Thyroid gland (tissue), 4 donors: ENCODE data around the gene L3MBTL4. TPM values are rescaled to one million over a fixed set of nuclear protein-coding genes. Genes with fewer than 3 reads are reported as not detected.

Experiments used
- DNase-seq, 2 donors: peaks; one replicate each; pipeline ENCODE4 v3.0.0-alpha.2; 2019
- H3K27ac ChIP-seq, 3 donors: fragments of 200-600 bp; sonication (generic); 1 replicate in 2 of 3; 2 replicates in 1 of 3; pipeline ENCODE4 v1.5.1; 2016 to 2019; ENCODE audit warnings: mild to moderate bottlenecking in 1 of 3, moderate library complexity in 1 of 3
- H3K27me3 ChIP-seq: fragments of 200-600 bp; sonication (generic); one replicate; pipeline ENCODE4 v1.5.1; 2019
- H3K36me3 ChIP-seq, 2 donors: fragments of 200-600 bp; sonication (generic); one replicate each; pipeline ENCODE4 v1.5.1; 2016 to 2019
- H3K4me1 ChIP-seq, 2 donors: fragments of 200-600 bp; sonication (generic); one replicate each; pipeline ENCODE4 v1.5.1; 2017 to 2019
- H3K4me3 ChIP-seq, 3 donors: fragments of 200-600 bp; sonication (generic); replicated peaks in 1 of 3; 1 replicate in 2 of 3; 2 replicates in 1 of 3; pipeline ENCODE4 v1.5.1; 2016; ENCODE audit warnings: mild to moderate bottlenecking in 1 of 3
- H3K9me3 ChIP-seq: fragments of 200-600 bp; sonication (generic); one replicate; pipeline ENCODE4 v1.5.1; 2017
- POLR2A ChIP-seq, 2 donors: fragments of 450-650 bp; IDR thresholded peaks; one replicate each; pipeline ENCODE4 v1.6.1; 2017; ENCODE audit warnings: antibody characterized with exemption in 2 of 2, mild to moderate bottlenecking in 2 of 2, moderate library complexity in 1 of 2
- WGBS, 2 donors: methylation state at CpG; one replicate each; pipeline ENCODE4 v1.1.5; 2017; 5-methylcytosine and 5-hydroxymethylcytosine counted together
- intact Hi-C: fragments of 100-400 bp; cut with DNase I; formaldehyde crosslinking; loops from one replicate; pipeline ENCODE4 v1.15.1; 2023
- total RNA-seq, 4 donors: library from RNA; depleted of rRNA; stranded (reverse); fragments of >200 nt; gene quantifications; one replicate each; pipeline ENCODE4 v1.2.3, GENCODE V29; 2016
- TF ChIP-seq, protein P1 (sequence below), 6 experiments: fragments of 200-600 bp in 3 of 6; fragments of 450-650 bp in 3 of 6; sonication (generic) in 3 of 6; IDR thresholded peaks; one replicate each; pipeline ENCODE4 v1.5.1; 2016 to 2019; ENCODE audit warnings: antibody characterized with exemption in 6 of 6, mild to moderate bottlenecking in 2 of 6, inconsistent platforms in 1 of 6, moderate library complexity in 1 of 6

Gene L3MBTL4
- total RNA-seq, 4 donors from 2014 or later, result 15.2 to 37.1 (median 24.3) TPM

DNA sequence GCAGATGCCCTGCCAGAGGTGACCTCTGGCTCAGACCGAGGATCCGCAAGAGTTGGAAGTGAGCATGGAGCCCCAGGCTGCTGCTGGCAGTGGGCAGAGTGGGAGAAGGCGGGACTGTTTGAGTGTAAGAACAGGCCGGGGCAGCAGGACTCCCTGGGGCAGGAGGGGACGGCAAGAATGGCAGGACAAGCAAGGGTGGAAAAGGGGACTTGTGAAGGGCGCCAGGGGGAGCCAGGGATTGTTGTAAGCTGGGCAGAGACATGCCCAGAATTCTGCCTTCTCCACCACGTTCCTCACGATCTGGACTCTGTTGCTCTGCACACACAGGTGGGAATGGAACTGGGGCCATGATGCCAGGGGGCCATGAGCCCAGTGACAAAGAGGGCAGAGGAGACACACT lies 447.0 kb downstream of the L3MBTL4 start:
- no peaks in the 10 kb centered on the region for H3K4me1 ChIP-seq
- intact Hi-C loops, result no loop called here
- DNase-seq, result no peak
- TF ChIP-seq, protein P1, sequence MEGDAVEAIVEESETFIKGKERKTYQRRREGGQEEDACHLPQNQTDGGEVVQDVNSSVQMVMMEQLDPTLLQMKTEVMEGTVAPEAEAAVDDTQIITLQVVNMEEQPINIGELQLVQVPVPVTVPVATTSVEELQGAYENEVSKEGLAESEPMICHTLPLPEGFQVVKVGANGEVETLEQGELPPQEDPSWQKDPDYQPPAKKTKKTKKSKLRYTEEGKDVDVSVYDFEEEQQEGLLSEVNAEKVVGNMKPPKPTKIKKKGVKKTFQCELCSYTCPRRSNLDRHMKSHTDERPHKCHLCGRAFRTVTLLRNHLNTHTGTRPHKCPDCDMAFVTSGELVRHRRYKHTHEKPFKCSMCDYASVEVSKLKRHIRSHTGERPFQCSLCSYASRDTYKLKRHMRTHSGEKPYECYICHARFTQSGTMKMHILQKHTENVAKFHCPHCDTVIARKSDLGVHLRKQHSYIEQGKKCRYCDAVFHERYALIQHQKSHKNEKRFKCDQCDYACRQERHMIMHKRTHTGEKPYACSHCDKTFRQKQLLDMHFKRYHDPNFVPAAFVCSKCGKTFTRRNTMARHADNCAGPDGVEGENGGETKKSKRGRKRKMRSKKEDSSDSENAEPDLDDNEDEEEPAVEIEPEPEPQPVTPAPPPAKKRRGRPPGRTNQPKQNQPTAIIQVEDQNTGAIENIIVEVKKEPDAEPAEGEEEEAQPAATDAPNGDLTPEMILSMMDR (IDR thresholded peaks at IDR 0.05), result no peak
- TF ChIP-seq POLR2A (IDR thresholded peaks at IDR 0.05), result no peak
- no peaks in the 10 kb centered on the region for H3K36me3 ChIP-seq
- H3K27ac ChIP-seq, result no peak overlapping the region
- no peaks in the 10 kb centered on the region for H3K9me3 ChIP-seq
- no peaks in the 10 kb centered on the region for H3K27me3 ChIP-seq
- no peak overlapping the region for H3K4me3 ChIP-seq
- WGBS, 2 donors, result 93 to 97% methylated on average over 8 of the region's 8 CpGs

DNA sequence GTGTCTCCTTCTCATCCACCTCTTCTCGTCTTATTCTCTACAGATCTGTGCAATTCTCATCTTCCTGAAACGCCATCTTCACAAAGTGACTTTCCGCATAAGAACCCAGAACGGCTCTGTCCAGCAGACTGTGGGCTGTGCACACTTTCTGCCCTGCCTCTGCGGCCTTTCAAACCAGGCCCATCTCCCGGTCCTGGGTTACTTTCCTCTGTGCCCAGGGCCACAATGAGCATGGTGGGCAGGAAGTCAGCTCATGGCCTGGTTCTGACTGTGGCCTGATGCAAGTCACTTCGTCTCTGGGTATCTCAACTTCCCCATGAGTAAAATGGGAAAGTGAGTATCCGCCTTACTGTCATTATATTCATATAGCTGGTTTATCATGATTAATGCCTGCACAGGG lies 447.7 kb downstream of the L3MBTL4 start:
- intact Hi-C loops, result no loop called here

DNA sequence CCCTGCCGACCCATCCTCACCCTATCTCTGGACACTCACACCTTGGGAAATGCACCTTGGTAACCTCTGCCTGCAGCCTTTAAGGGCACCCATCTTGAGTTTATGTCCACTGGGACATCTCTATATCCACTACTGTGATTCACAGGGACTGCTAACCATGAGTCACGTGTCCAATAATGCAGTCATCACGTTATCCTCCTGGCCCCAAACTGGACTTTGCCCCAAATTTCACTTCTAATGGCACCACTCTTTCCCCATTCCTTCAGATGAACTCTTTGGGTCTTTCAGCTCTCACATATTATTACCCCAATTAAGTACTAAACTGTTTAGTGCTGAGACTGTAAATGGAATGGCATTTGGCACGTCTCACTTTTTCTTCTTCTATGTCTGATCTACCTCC lies 448.2 kb downstream of the L3MBTL4 start:
- WGBS, 2 donors, result 93 to 95% methylated on average over 4 of the region's 4 CpGs
- H3K4me1 ChIP-seq, result no peaks in the 10 kb centered on the region
- no peaks in the 10 kb centered on the region for H3K36me3 ChIP-seq
- no peaks in the 10 kb centered on the region for H3K27me3 ChIP-seq
- H3K9me3 ChIP-seq, result no peaks in the 10 kb centered on the region
- TF ChIP-seq, protein P1 (IDR thresholded peaks at IDR 0.05), result no peak
- no peak for TF ChIP-seq POLR2A (IDR thresholded peaks at IDR 0.05)
- no peak for DNase-seq
- H3K4me3 ChIP-seq, result no peak overlapping the region
- no peak overlapping the region for H3K27ac ChIP-seq
- intact Hi-C loops, result no loop called here

More for the DNA sequence above, 447.7 kb downstream of the L3MBTL4 start:
- H3K27me3 ChIP-seq, result no peaks in the 10 kb centered on the region
- H3K36me3 ChIP-seq, result no peaks in the 10 kb centered on the region
- no peak for DNase-seq
- no peak overlapping the region for H3K4me3 ChIP-seq
- H3K4me1 ChIP-seq, result no peaks in the 10 kb centered on the region
- no peak overlapping the region for H3K27ac ChIP-seq
- 91 to 93% methylated on average over 8 of the region's 8 CpGs for WGBS, 2 donors
- no peaks in the 10 kb centered on the region for H3K9me3 ChIP-seq
- TF ChIP-seq, protein P1 (IDR thresholded peaks at IDR 0.05), result no peak
- TF ChIP-seq POLR2A (IDR thresholded peaks at IDR 0.05), result no peak

DNA sequence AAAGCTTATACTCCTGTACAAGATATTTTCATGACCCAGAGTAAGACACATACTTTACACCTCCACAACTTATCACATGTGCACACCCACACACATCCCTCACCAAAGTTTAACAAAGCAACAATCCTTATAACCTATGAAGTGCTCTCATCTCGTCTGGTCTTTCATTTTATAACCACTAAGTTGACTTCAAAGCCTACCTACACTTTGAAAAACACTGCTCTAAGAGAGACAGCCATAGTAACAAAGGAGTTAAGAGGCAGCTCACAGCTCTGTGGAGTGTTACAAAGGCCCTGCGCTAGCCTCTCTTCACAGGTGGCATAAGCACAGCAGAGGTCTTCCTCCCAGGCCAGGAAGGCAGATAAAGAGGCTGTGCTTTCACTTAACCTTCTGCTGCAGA lies 449.7 kb downstream of the L3MBTL4 start:
- TF ChIP-seq, protein P1 (IDR thresholded peaks at IDR 0.05), result no peak
- no peak for TF ChIP-seq POLR2A (IDR thresholded peaks at IDR 0.05)
- H3K9me3 ChIP-seq, result no peaks in the 10 kb centered on the region
- H3K4me3 ChIP-seq, result no peak overlapping the region
- intact Hi-C loops, result no loop called here
- no peaks in the 10 kb centered on the region for H3K27me3 ChIP-seq
- H3K27ac ChIP-seq, result no peak overlapping the region
- H3K4me1 ChIP-seq, result no peaks in the 10 kb centered on the region
- WGBS, 2 donors, result 50 to 63% methylated on average over 2 of the region's 2 CpGs
- DNase-seq, result no peak
- no peaks in the 10 kb centered on the region for H3K36me3 ChIP-seq

DNA sequence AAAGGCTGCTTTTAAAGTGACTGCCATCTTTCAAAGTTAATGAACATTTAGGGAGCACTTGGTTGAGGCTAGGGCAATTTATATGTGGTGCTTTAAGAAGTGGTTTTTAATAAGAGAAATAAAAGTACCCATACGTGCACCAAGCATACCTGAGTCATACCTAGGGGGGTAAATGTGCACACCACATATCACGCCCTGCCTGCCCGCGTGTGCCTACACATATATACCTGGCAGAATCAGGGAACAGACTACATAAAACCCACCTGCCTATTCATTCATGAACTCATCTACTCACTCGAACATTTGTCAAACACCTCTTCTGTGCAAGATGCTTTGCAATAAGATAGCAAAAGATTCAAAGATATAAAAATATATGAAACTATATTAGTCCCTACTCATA lies 450.1 kb downstream of the L3MBTL4 start:
- H3K27ac ChIP-seq, result no peak overlapping the region
- no peak for DNase-seq

More for the DNA sequence above, 450.1 kb downstream of the L3MBTL4 start:
- Histone ChIP-seq H3K9me3 (no peaks in the 10 kb centered on the region), H3K36me3 (no peaks in the 10 kb centered on the region), H3K27me3 (no peaks in the 10 kb centered on the region), H3K4me3 (no peak overlapping the region), H3K4me1 (no peaks in the 10 kb centered on the region)
- TF ChIP-seq, protein P1 (IDR thresholded peaks at IDR 0.05), result no peak
- TF ChIP-seq POLR2A (IDR thresholded peaks at IDR 0.05), result no peak
- intact Hi-C loops, result no loop called here
- 72 to 87% methylated on average over 5 of the region's 5 CpGs for WGBS, 2 donors
